ENCODE data around the gene HOXB5. TPM values are rescaled to one million over a fixed set of nuclear protein-coding genes. Genes with fewer than 3 reads are reported as not detected.

HOXB5 gene
- total and polyA plus RNA-seq, 3 donors from 2014 or later: 0.50 to 1.7 (median 0.71) TPM

- no peaks in the 10 kb centered on the region for H3K9me3 ChIP-seq
- H3K4me1 ChIP-seq: peaks cover 7% of the 10 kb centered on the region
- peaks cover 9% of the 10 kb centered on the region for H3K27me3 ChIP-seq
- H3K27ac ChIP-seq: no peak within 1 kb of the TSS
- H3K36me3 ChIP-seq (ENCODE audit: low read depth, missing control alignments): no peaks in the 10 kb centered on the region
- TF ChIP-seq CTCF (IDR thresholded peaks at IDR 0.05): no peak
- no peak for TF ChIP-seq POLR2A (IDR thresholded peaks at IDR 0.05)
- no peak for DNase-seq
- intact Hi-C loops (cut with DNase I; ENCODE audit: low total_unique reads): no loop called here
- peak within 1 kb of the TSS; percentile 9 to 19 for H3K4me3 ChIP-seq
- WGBS, 2 donors: 7 to 9% methylated on average over 41 of the region's 41 CpGs
These were observed 21.7 kb upstream of the HOXB5 start, which contains the start of gene HOXB8 for GRCh38 chr17:48615047-48615962. HOXB8 (minus strand) TSS chr17:48615292; CDS start chr17:48614704, 588 bp downstream.

- H3K4me3 ChIP-seq: peak overlapping the region; percentile 19 to 23
- H3K4me1 ChIP-seq: peaks cover 10% of the 10 kb centered on the region
- H3K27ac ChIP-seq: no peak overlapping the region
- no peaks in the 10 kb centered on the region for H3K9me3 ChIP-seq
- H3K27me3 ChIP-seq: peaks cover 9% of the 10 kb centered on the region
- no peak for DNase-seq
- TF ChIP-seq CTCF (IDR thresholded peaks at IDR 0.05) (no peak), POLR2A (IDR thresholded peaks at IDR 0.05) (no peak)
- intact Hi-C loops (cut with DNase I; ENCODE audit: low total_unique reads): no loop called here
- no peaks in the 10 kb centered on the region for H3K36me3 ChIP-seq (ENCODE audit: low read depth, missing control alignments)
- 5 to 6% methylated on average over 52 of the region's 55 CpGs for WGBS, 2 donors
These were observed 20.5 kb upstream of the HOXB5 start for GRCh38 chr17:48613862-48614694.

- H3K27ac ChIP-seq: no peak overlapping the region
- H3K9me3 ChIP-seq: no peaks in the 10 kb centered on the region
- WGBS, 2 donors: 2% methylated on average over 51 to 67 of the region's 67 CpGs
- H3K4me1 ChIP-seq: peaks cover 10% of the 10 kb centered on the region
- TF ChIP-seq POLR2A (IDR thresholded peaks at IDR 0.05) (no peak), CTCF (IDR thresholded peaks at IDR 0.05) (peak in 1 of 3 experiments; percentile 12)
- H3K36me3 ChIP-seq (ENCODE audit: low read depth, missing control alignments): no peaks in the 10 kb centered on the region
- peaks cover 7% of the 10 kb centered on the region for H3K27me3 ChIP-seq
- intact Hi-C loops (cut with DNase I; ENCODE audit: low total_unique reads): no loop called here
- DNase-seq: no peak
- peak overlapping the region; percentile 18 to 64 for H3K4me3 ChIP-seq
These were observed 19.5 kb upstream of the HOXB5 start for GRCh38 chr17:48612854-48613691.

- Histone ChIP-seq H3K4me3 (peak overlapping the region; percentile 18 to 64), H3K27me3 (peaks cover 3% of the 10 kb centered on the region), H3K36me3 (ENCODE audit: low read depth, missing control alignments) (no peaks in the 10 kb centered on the region), H3K9me3 (no peaks in the 10 kb centered on the region), H3K27ac (no peak overlapping the region), H3K4me1 (peaks cover 10% of the 10 kb centered on the region)
- no peak for DNase-seq
- TF ChIP-seq CTCF (IDR thresholded peaks at IDR 0.05): no peak
- TF ChIP-seq POLR2A (IDR thresholded peaks at IDR 0.05): no peak
- intact Hi-C loops (cut with DNase I; ENCODE audit: low total_unique reads): no loop called here
- 3% methylated on average over 15 of the region's 15 CpGs for WGBS, 2 donors
These were observed 18.9 kb upstream of the HOXB5 start for GRCh38 chr17:48612456-48612853.

All from testis (tissue), 3 donors.